Measurements from ENCODE around the gene SIGMAR1. TPM values are rescaled to one million over a fixed set of nuclear protein-coding genes. Genes with fewer than 3 reads are reported as not detected.

The SIGMAR1 gene
- polyA plus RNA-seq, 2 donors = 42.1 to 68.5 TPM

DNA sequence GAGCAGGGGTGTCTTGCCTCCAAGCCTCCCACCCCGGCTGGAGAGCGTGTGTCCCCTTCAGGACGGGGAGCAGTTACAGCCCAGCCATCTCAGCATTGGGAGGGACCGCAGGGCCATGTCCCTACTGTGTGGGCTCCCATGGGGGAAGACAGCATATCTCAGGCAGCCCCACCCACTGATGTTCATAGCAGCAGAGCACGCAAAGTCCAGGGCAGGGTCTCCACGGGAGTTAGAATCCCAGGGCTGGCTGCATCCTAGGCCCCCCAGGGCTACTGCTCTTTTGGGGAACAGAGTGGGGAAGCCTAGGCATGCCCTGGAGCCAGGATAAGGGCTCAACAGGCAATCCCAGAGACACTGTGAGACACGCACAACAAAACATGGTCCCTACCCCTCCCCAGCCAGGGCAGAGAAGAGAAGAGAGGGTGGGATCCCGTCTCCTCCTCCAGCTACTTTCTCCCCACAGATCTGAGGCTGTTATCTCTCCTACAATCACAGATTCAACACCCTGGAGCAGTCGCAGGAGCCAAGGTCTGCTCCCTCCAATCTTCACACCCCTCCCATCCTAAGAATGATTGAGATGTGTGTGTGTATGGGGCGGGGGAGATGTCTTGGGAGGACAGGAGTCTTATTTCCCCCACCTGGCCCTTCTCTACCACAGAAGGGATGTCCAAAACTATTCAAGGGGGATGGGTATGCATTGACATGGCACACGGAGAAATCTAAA lies 51.5 kb downstream of the SIGMAR1 start:
- no peak overlapping the region for H3K4me3 ChIP-seq (ENCODE audit: low read depth in 1 of 2, low read length in 2 of 2)
- H3K4me1 ChIP-seq (ENCODE audit: control insufficient read depth in 2 of 2, insufficient read depth in 2 of 2, low read length in 1 of 2) = peaks cover 9 to 19% of the 10 kb centered on the region in 2 donors
- peaks cover 5 to 13% of the 10 kb centered on the region in 2 donors for H3K27me3 ChIP-seq (ENCODE audit: control insufficient read depth in 1 of 2, insufficient read depth in 2 of 2, low read length in 2 of 2)
- no peaks in the 10 kb centered on the region for H3K36me3 ChIP-seq (ENCODE audit: control insufficient read depth in 2 of 2, insufficient read depth in 2 of 2, low read length in 1 of 2)
- H3K27ac ChIP-seq (ENCODE audit: low read depth in 2 of 2, low read length in 1 of 2) = no peak overlapping the region
- no peaks in the 10 kb centered on the region for H3K9me3 ChIP-seq (ENCODE audit: control insufficient read depth in 2 of 2, insufficient read depth in 1 of 2, low read depth in 1 of 2, low read length in 1 of 2)
- WGBS, 2 donors = 37 to 41% methylated on average over 11 of the region's 11 CpGs

DNA sequence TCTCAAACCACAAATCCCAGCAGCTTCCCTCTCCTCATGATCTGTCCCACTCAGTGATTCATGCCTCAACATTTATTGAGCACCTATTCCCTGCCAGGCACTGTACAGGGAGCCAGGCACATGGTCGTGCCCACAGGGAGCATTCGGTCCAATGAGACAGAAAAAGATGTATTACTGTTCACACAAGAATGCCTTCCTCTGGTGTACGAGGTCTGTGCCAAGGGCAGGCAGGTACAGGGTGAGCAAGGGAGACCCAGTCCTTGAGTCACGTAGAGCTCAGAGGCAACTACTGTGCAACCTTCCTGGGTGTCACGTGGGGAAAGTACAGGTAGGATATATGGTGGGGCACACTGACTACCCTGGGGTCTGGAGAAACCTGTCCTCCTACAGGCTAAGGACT lies 52.6 kb downstream of the SIGMAR1 start:
- no peaks in the 10 kb centered on the region for H3K36me3 ChIP-seq (ENCODE audit: control insufficient read depth in 2 of 2, insufficient read depth in 2 of 2, low read length in 1 of 2)
- H3K4me3 ChIP-seq (ENCODE audit: low read depth in 1 of 2, low read length in 2 of 2) = no peak overlapping the region
- 62 to 65% methylated on average over 5 of the region's 5 CpGs for WGBS, 2 donors
- peaks cover 5 to 13% of the 10 kb centered on the region in 2 donors for H3K27me3 ChIP-seq (ENCODE audit: control insufficient read depth in 1 of 2, insufficient read depth in 2 of 2, low read length in 2 of 2)
- H3K27ac ChIP-seq (ENCODE audit: low read depth in 2 of 2, low read length in 1 of 2) = no peak overlapping the region
- no peaks in the 10 kb centered on the region for H3K9me3 ChIP-seq (ENCODE audit: control insufficient read depth in 2 of 2, insufficient read depth in 1 of 2, low read depth in 1 of 2, low read length in 1 of 2)
- peaks cover 3 to 10% of the 10 kb centered on the region in 2 donors for H3K4me1 ChIP-seq (ENCODE audit: control insufficient read depth in 2 of 2, insufficient read depth in 2 of 2, low read length in 1 of 2)

Other genes starting within 250 kb of the SIGMAR1 start
- 1 to 10 TPM; 4.2 TPM for gene FAM219A, start 179.2 kb downstream of the SIGMAR1 start, polyA plus RNA-seq
- not detected for gene DNAI1, start 179.0 kb downstream of the SIGMAR1 start, polyA plus RNA-seq
- gene ENHO, start 114.8 kb downstream of the SIGMAR1 start, polyA plus RNA-seq = under 1 TPM; 0.31 to 0.39 TPM
- gene CNTFR, start 48.1 kb downstream of the SIGMAR1 start, polyA plus RNA-seq = under 1 TPM; 0.22 to 0.54 TPM
- 10 to 100 TPM; 23.0 to 32.2 TPM for gene RPP25L, start 25.7 kb downstream of the SIGMAR1 start, polyA plus RNA-seq
- 100 to 1,000 TPM in 1 of 2 donors, 10 to 100 TPM in 1; 44.4 to 112 TPM for gene DCTN3, start 17.3 kb downstream of the SIGMAR1 start, polyA plus RNA-seq
- not detected for gene ARID3C, start 8.7 kb downstream of the SIGMAR1 start, polyA plus RNA-seq
- gene GALT, start 8.9 kb upstream of the SIGMAR1 start, polyA plus RNA-seq = 10 to 100 TPM; 16.6 to 27.3 TPM
- gene IL11RA, start 14.4 kb upstream of the SIGMAR1 start, polyA plus RNA-seq = 10 to 100 TPM in 1 of 2 donors, 1 to 10 TPM in 1; 7.1 to 10.7 TPM
- under 1 TPM; 0.16 to 0.58 TPM for gene CCL27, start 24.9 kb upstream of the SIGMAR1 start, polyA plus RNA-seq
- gene CCL19, start 53.5 kb upstream of the SIGMAR1 start, polyA plus RNA-seq = 10 to 100 TPM in 1 of 2 donors, 1 to 10 TPM in 1; 2.2 to 10.5 TPM
- gene CCL21, start 72.3 kb upstream of the SIGMAR1 start, polyA plus RNA-seq = 10 to 100 TPM; 13.2 to 50.9 TPM